SK-N-MC (cell line): ENCODE measurements around the gene UNC93A.
"Not testable (repeated sequence)": the region's sequence is repeated elsewhere in the genome, so short reads cannot be mapped to it uniquely, and the experiment has no call there.

Experiments used
- EZH2 ChIP-seq: fragments of 200-600 bp; sonication (generic); IDR thresholded peaks from one replicate; pipeline ENCODE4 v1.6.1; 2017; ENCODE audit warnings: antibody characterized with exemption
- FOXP2 ChIP-seq: optimal IDR thresholded peaks from 2 replicates; pipeline ENCODE3; 2011; ENCODE audit warnings: mild to moderate bottlenecking, moderate library complexity; ENCODE audit not compliant: insufficient read depth; ENCODE audit errors: extremely low read length, control extremely low read depth
- POLR2AphosphoS5 ChIP-seq: IDR thresholded peaks from 2 replicates; pipeline ENCODE4 v1.6.1; 2012; ENCODE audit warnings: mild to moderate bottlenecking, low read depth, low read length, borderline replicate concordance

DNA sequence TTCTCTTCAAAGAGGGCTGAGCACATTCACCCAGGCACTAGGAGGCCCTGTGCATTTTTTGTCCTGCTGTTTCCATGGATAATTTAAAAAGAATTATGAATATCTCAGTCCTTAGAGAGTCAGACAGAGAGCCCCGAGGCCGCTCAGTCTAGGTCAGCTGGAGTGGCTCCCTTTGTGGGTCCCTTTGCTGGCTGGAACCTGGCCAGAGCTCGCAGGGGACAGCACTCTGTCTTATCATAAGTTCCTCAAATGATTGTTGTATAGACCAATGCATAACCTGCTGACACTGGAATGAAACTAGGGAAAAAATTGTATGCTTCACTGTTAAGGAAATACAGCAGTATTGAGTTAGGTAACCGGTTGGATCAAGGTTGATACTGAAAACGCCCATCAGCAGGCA lies 10.6 kb upstream of the UNC93A start:
- TF ChIP-seq EZH2, POLR2AphosphoS5, FOXP2: not testable (repeated sequence)
